MM.1S (cell line): Measurements from ENCODE around the gene SERPINI1.

ENCODE experiments used
- EZH2 ChIP-seq: fragments of 300-600 bp; sonication (generic); optimal IDR thresholded peaks from 2 replicates; pipeline ENCODE3; 2017; ENCODE audit warnings: low read depth, mild to moderate bottlenecking, antibody characterized with exemption, low read length, mixed read lengths
- TF ChIP-seq, protein P1 (sequence below): fragments of 300-600 bp; sonication (generic); IDR thresholded peaks from 2 replicates; pipeline ENCODE4 v1.5.1; 2016; ENCODE audit warnings: antibody characterized with exemption, low read length, mixed read lengths

DNA sequence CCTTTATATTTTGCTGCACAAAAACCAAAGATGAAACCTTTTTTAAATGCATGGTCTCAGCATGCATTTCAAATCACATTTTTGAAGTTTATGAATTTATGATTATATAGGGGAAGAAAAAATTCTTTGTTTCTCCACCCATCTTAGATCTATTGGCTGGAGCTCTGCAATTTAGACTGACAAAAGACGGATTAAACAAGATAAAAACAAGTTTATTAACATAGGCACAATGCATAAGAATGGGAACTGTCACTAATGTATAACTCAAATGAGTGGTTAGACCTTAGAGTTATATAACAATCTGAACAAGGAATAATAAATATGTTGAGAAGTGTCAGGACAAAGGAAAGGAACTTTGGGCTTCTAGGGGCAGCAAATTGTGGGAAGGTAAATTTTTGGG lies 132.5 kb downstream of the SERPINI1 start:
- TF ChIP-seq, protein P1, sequence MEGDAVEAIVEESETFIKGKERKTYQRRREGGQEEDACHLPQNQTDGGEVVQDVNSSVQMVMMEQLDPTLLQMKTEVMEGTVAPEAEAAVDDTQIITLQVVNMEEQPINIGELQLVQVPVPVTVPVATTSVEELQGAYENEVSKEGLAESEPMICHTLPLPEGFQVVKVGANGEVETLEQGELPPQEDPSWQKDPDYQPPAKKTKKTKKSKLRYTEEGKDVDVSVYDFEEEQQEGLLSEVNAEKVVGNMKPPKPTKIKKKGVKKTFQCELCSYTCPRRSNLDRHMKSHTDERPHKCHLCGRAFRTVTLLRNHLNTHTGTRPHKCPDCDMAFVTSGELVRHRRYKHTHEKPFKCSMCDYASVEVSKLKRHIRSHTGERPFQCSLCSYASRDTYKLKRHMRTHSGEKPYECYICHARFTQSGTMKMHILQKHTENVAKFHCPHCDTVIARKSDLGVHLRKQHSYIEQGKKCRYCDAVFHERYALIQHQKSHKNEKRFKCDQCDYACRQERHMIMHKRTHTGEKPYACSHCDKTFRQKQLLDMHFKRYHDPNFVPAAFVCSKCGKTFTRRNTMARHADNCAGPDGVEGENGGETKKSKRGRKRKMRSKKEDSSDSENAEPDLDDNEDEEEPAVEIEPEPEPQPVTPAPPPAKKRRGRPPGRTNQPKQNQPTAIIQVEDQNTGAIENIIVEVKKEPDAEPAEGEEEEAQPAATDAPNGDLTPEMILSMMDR, result no peak
- no peak for TF ChIP-seq EZH2
